A673 (cell line): ENCODE results near the gene NDRG4. TPM values are rescaled to one million over a fixed set of nuclear protein-coding genes. Genes with fewer than 3 reads are reported as not detected.

Source experiments
- BruUV-seq: library from RNA; stranded (reverse); fragments of 400-500 nt; replicated peaks from 2 replicates; lab custom pipeline; 2021; lab: Mats Ljungman, UMichigan
- CTCF ChIA-PET: fragments of 300-600 bp; sonication (Branson Sonifier 250); formaldehyde crosslinking; loops from one replicate; lab custom pipeline; 2022; ENCODE audit warnings: antibody characterized with exemption; lab: Charles Lee
- POLR2A ChIA-PET: fragments of 300-600 bp; sonication (Branson Sonifier 250); formaldehyde crosslinking; loops from one replicate; lab custom pipeline; 2022; ENCODE audit warnings: antibody characterized with exemption; ENCODE audit not compliant: low non-redundant PET; lab: Charles Lee
- DNase-seq: peaks from one replicate; pipeline ENCODE4 v3.0.0-alpha.2; 2015; ENCODE audit warnings: low spot score
- H3K27ac ChIP-seq: fragments of 200-600 bp; sonication (generic); 2 replicates; pipeline ENCODE4 v1.5.1; 2016; ENCODE audit warnings: mixed run types, low read depth, mild to moderate bottlenecking, mixed read lengths, antibody characterized with exemption, low read length; ENCODE audit not compliant: poor library complexity, severe bottlenecking
- H3K27me3 ChIP-seq: fragments of 200-600 bp; sonication (generic); replicated peaks from 2 replicates; pipeline ENCODE4 v1.6.1; 2017; ENCODE audit warnings: mixed run types, low read depth, mild to moderate bottlenecking, mixed read lengths, antibody characterized with exemption, low read length; ENCODE audit not compliant: insufficient read depth, poor library complexity
- H3K36me3 ChIP-seq: fragments of 200-600 bp; sonication (generic); 2 replicates; pipeline ENCODE4 v1.6.1; 2016; ENCODE audit warnings: mixed run types, mild to moderate bottlenecking, mixed read lengths, antibody characterized with exemption, low read length; ENCODE audit not compliant: insufficient read depth, poor library complexity, severe bottlenecking
- H3K4me1 ChIP-seq: fragments of 200-600 bp; sonication (generic); 2 replicates; pipeline ENCODE4 v1.6.1; 2017; ENCODE audit warnings: mixed run types, mild to moderate bottlenecking, mixed read lengths, antibody characterized with exemption, low read length; ENCODE audit not compliant: insufficient read depth, poor library complexity, severe bottlenecking
- H3K4me3 ChIP-seq: fragments of 200-600 bp; sonication (generic); 2 replicates; pipeline ENCODE4 v1.5.1; 2016; ENCODE audit warnings: low read depth, mixed run types, mild to moderate bottlenecking, mixed read lengths, low read length; ENCODE audit not compliant: poor library complexity, severe bottlenecking
- H3K9me3 ChIP-seq: fragments of 200-600 bp; sonication (generic); 2 replicates; pipeline ENCODE4 v1.6.1; 2016; ENCODE audit warnings: mixed run types, low read depth, mild to moderate bottlenecking, mixed read lengths, antibody characterized with exemption, low read length; ENCODE audit not compliant: poor library complexity, severe bottlenecking
- CTCF ChIP-seq: fragments of 300-800, 200-600 bp; sonication (generic); conservative IDR thresholded peaks from 2 replicates; pipeline ENCODE4 v1.5.1; 2017; ENCODE audit warnings: low read depth, mild to moderate bottlenecking, antibody characterized with exemption, low read length, moderate library complexity, mixed read lengths
- EZH2 ChIP-seq: fragments of 200-600 bp; sonication (generic); IDR thresholded peaks from 2 replicates; pipeline ENCODE4 v1.6.1; 2017; ENCODE audit warnings: borderline replicate concordance, low read depth, mild to moderate bottlenecking, mixed read lengths, antibody characterized with exemption, low read length; ENCODE audit not compliant: poor library complexity, severe bottlenecking
- intact Hi-C: fragments of 100-400 bp; cut with micrococcal nuclease; formaldehyde crosslinking; loops from one replicate; pipeline ENCODE4 v1.10.0; 2022; ENCODE audit not compliant: unreplicated experiment
- total RNA-seq: library from RNA; stranded (reverse); gene quantifications from 2 replicates; pipeline ENCODE4 v1.2.3, GENCODE V29; 2021

The NDRG4 gene
- total RNA-seq, 1 experiment from 2014 or later = 0.28 TPM

- H3K27me3 ChIP-seq = no peaks in the 10 kb centered on the region
- H3K4me1 ChIP-seq = no peaks in the 10 kb centered on the region
- TF ChIP-seq EZH2 (no peak), CTCF (no peak)
- no peaks in the 10 kb centered on the region for H3K36me3 ChIP-seq
- ChIA-PET POLR2A (no interaction called here), CTCF (no interaction called here)
- DNase-seq = no peak
- intact Hi-C loops = no loop called here
- H3K9me3 ChIP-seq = no peaks in the 10 kb centered on the region
- H3K4me3 ChIP-seq = no peak overlapping the region
- H3K27ac ChIP-seq = no peak overlapping the region
- no TSS peak for BruUV-seq
Observed at GRCh38 chr16:58503863-58504688, 4.1 kb downstream of the NDRG4 start.

- no peaks in the 10 kb centered on the region for H3K4me1 ChIP-seq
- no peak overlapping the region for H3K27ac ChIP-seq
- CTCF ChIA-PET = interaction anchor here (0.7 kb wide), 1 partner anchor 690 kb away, joined by 3 read pairs; no protein-coding TSS in a partner anchor
- TF ChIP-seq CTCF = no peak
- no peaks in the 10 kb centered on the region for H3K36me3 ChIP-seq
- no TSS peak for BruUV-seq
- intact Hi-C loops = no loop called here
- no peaks in the 10 kb centered on the region for H3K27me3 ChIP-seq
- no peak for DNase-seq
- no peak overlapping the region for H3K4me3 ChIP-seq
- POLR2A ChIA-PET = no interaction called here
- H3K9me3 ChIP-seq = no peaks in the 10 kb centered on the region
Observed at GRCh38 chr16:58506241-58507194, 6.6 kb downstream of the NDRG4 start.

GRCh38 chr16:58507195-58507962 lies 7.4 kb downstream of the NDRG4 start:
- Histone ChIP-seq H3K9me3 (no peaks in the 10 kb centered on the region), H3K36me3 (no peaks in the 10 kb centered on the region), H3K4me1 (no peaks in the 10 kb centered on the region), H3K27me3 (no peaks in the 10 kb centered on the region), H3K27ac (no peak overlapping the region), H3K4me3 (no peak overlapping the region)
- TF ChIP-seq CTCF (no peak), EZH2 (no peak)
- no peak for DNase-seq
- BruUV-seq = no TSS peak
- ChIA-PET CTCF (no interaction called here), POLR2A (no interaction called here)
- intact Hi-C loops = no loop called here
